GM10248 (cell line): ENCODE measurements around the gene ZNF418.

Experiments used
- CTCF ChIA-PET: fragments of 300-600 bp; sonication (Branson Sonifier 250); formaldehyde crosslinking; extraction: SDS; loops from one replicate; lab custom pipeline; 2021; ENCODE audit warnings: antibody characterized with exemption; lab: Yijun Ruan, JAX
- POLR2A ChIA-PET: fragments of 350-650 bp; sonication (Branson Sonifier 250); formaldehyde crosslinking; extraction: SDS; loops from one replicate; lab custom pipeline; 2020; ENCODE audit warnings: antibody characterized with exemption; lab: Yijun Ruan, JAX
- DNase-seq: peaks from one replicate; pipeline ENCODE4 v3.0.0; 2012; ENCODE audit errors: extremely low spot score
- CTCF ChIP-seq: IDR thresholded peaks from 2 replicates; pipeline ENCODE4 v1.5.1; 2012; ENCODE audit warnings: mild to moderate bottlenecking, low read depth; ENCODE audit errors: extremely low read depth, missing control alignments, control extremely low read depth

Gene ZNF418

GRCh38 chr19:57934820-57935665 is at the start of gene ZNF418:
TSS of gene ZNF418 (minus strand) at chr19:57935402. CDS start at chr19:57933822, 1,580 bp downstream.
- DNase-seq = peak; percentile 39
- no peak for TF ChIP-seq CTCF
- CTCF ChIA-PET = interaction anchor here (1.3 kb wide), 1 partner anchor 10 kb away, joined by 3 read pairs; no protein-coding TSS in a partner anchor
- POLR2A ChIA-PET = interaction anchor here (0.6 kb wide), 1 partner anchor 211 kb away, joined by 7 read pairs; no protein-coding TSS in a partner anchor

GRCh38 chr19:57978586-57979289 is 43.5 kb upstream of the ZNF418 start:
- POLR2A ChIA-PET = no interaction called here
- DNase-seq = no peak
- CTCF ChIA-PET = no interaction called here
- TF ChIP-seq CTCF = no peak

- DNase-seq = no peak
- POLR2A ChIA-PET = no interaction called here
- CTCF ChIA-PET = no interaction called here
- TF ChIP-seq CTCF = no peak
Observed at GRCh38 chr19:57974434-57974833, 39.2 kb upstream of the ZNF418 start, which contains the start of gene C19orf18. TSS of gene C19orf18 (minus strand) at chr19:57974534. CDS start at chr19:57974432, 102 bp downstream.

- ChIA-PET POLR2A (no interaction called here), CTCF (interaction anchor here (1.0 kb wide), 1 partner anchor 30 kb away, joined by 3 read pairs; no protein-coding TSS in a partner anchor)
- no peak for TF ChIP-seq CTCF
Observed at GRCh38 chr19:57964761-57965160, 29.6 kb upstream of the ZNF418 start.

GRCh38 chr19:57961785-57962184 is 26.6 kb upstream of the ZNF418 start:
- ChIA-PET CTCF (interaction anchor here (1.1 kb wide), 1 partner anchor 9 kb away, joined by 3 read pairs; no protein-coding TSS in a partner anchor), POLR2A (no interaction called here)
- DNase-seq = no peak
- no peak for TF ChIP-seq CTCF

More at GRCh38 chr19:57964761-57965160, 29.6 kb upstream of the ZNF418 start:
- no peak for DNase-seq

GRCh38 chr19:57954996-57955395 is 19.8 kb upstream of the ZNF418 start:
- no peak for DNase-seq
- TF ChIP-seq CTCF = no peak
- ChIA-PET CTCF (no interaction called here), POLR2A (no interaction called here)
